ENCODE data around the gene UBE3B.

Gene UBE3B

DNA sequence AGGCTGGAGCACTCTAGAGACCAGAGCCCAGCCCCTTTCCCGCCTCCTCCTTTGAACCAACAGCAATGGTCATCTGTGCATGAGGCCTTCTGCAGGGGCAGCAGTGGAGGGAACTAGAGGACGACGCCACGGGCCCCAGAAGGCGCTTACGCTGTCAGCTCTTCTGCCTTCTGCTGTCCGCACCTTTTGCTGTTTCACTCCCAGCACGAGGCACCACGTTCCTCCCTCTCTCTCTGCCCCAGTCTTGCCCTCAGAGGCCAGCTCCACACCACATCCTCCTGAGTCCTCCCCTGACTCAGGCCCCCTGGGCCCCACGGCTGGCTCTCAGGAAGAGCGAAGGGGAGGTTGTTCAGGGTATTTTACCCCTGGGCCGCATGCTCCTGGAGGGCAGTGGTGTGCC, 80.4 kb downstream of the UBE3B start:
- no peak for DNase-seq

GRCh38 chr12:109558374-109559199, 81.2 kb downstream of the UBE3B start:
- DNase-seq = no peak

GRCh38 chr12:109559200-109559505, 81.7 kb downstream of the UBE3B start:
- DNase-seq = no peak

DNA sequence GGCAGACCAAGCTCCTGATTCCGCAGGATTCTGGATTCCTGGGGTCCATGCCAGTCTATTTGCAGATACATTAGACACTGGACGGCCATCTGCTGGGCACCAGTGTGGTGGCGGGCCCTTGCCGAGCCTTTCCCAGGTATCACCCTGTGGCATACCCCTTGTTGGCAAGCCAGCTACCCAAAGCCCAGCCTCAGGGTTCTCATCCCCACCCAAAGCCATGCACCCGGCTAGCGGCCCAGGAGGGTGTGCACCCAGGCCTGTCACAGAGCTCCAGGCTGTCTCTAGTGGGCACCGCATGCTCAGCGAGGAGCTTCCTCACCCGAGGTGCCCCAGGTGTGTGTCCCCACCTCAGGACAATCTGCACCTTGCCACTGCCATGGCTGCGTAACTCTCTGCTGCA, 82.2 kb downstream of the UBE3B start:
- no peak for DNase-seq

- DNase-seq = no peak
Measured at GRCh38 chr12:109560867-109561710, 83.7 kb downstream of the UBE3B start.

DNA sequence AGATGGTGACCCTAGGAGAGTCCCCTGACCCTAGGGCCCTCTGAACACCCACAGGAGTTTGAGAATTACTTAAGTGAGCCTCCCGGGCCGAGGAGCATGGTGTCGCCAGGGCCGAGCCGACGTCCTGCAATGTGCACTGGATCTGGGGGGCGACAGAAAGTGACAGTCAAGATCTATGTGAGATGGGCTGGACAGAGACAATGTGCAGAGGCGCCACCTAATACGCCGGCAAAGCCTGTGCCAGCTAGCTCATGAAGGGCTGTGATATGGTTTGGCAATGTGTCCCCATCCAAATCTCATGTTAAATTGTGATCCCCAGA, 84.2 kb downstream of the UBE3B start:
- no peak for DNase-seq

- no peak for DNase-seq
Measured at GRCh38 chr12:109562871-109563270, 85.4 kb downstream of the UBE3B start.

DNA sequence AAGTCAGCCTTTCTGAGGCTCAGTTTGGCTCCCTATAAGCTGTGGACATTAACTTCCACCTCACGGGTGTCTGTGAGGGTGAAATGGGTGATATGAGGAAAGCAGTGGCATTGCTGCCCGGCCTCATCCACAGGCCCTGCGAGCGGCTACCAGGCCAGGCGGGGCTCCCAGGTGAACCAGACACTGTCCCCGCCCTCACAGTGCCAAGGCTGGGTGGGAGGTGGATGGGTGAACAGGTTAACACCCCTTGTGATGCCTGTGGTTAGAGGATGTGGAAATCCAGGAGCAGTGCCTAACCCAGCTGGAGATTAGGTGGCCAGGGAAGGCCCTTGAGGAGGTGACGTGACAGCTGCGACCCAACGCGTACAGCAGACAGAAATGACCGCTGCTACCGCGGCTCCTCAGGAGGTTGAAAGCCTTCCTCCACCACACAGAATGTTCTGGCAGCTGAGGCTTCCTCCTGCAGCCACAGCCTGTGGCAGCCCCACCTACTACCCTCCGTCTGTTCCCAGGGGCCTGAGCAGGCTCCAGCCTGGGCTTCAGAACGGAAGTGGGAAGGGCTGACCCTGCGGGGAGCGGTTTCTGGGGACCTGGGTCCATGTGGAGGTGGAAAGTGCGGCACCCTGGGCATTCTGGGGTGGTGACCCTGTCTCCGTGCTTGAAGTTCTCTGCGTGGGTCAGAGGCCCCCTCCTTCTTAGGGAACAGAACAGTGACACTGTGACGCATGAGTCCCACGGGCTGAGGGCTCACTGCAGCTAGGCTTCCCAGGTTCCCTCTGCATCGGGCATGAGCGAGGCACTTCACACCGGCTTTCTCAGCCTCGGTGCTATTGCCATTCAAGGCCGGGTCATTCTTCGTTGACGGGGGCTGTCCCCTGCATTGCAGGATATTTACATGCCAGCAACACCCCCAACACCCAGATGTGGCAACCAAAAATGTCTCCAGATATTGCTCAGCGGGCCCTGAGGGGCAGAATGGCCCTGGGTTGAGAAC, 86.2 kb downstream of the UBE3B start:
- no peak for DNase-seq

- DNase-seq = no peak
Measured at GRCh38 chr12:109566424-109566823, 89.0 kb downstream of the UBE3B start.

- no peak for DNase-seq
Measured at GRCh38 chr12:109567296-109567695, 89.9 kb downstream of the UBE3B start.

- DNase-seq = no peak
Measured at GRCh38 chr12:109567967-109568366, 90.5 kb downstream of the UBE3B start.

DNA sequence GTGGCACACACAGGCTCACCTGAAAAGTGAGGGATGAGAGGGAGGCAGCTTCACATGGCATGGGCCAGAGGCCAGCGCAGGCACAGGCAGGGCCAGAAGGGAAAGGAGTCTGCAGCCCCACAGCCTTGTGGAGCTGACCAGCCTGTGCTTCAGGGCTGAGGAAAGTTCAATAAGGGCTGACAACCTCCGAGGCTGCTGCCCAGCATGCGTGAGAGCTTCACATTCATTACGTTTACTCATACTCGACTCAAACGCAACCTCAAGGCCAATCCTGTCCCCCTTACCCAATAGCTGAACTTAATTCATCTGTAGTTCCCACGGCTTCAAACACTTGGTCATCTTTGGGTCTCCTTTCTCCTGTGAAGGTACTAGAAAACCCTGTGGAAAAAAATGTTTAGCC, 91.1 kb downstream of the UBE3B start:
- DNase-seq = no peak

GRCh38 chr12:109571773-109572505, 94.5 kb downstream of the UBE3B start:
- DNase-seq = no peak

- DNase-seq = no peak
Measured at GRCh38 chr12:109572506-109572845, 95.0 kb downstream of the UBE3B start.

- peak; percentile 99 for DNase-seq
Measured at GRCh38 chr12:109573029-109573913, 95.8 kb downstream of the UBE3B start, which contains the start of the genes MMAB and MVK. MMAB (minus strand) TSS chr12:109573504; CDS start chr12:109573480, 24 bp downstream. MVK (plus strand) TSS chr12:109573794; CDS start chr12:109574823, 1,029 bp downstream.

GRCh38 chr12:109573914-109574244, 96.4 kb downstream of the UBE3B start:
- DNase-seq = no peak

- no peak for DNase-seq
Measured at GRCh38 chr12:109575683-109576082, 98.2 kb downstream of the UBE3B start.

DNA sequence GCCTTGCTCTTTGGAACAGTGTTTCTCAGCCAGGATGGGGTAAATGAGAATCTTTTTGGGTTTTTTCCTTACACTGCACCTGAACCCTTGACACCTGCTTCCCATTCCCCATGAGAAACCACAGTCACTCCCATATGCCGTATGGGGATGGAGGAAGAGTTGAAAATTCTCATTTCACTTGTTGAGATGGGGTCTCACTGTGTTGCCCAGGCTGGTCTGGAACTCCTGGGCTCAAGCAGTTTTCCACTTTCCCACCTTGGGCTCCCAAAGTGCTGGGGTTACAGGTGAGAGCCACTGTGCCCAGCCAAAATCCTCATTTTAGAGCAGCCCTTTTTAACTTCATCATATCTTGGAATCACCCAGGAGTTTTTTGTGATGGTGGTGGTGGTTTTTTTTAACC, 99.9 kb downstream of the UBE3B start:
- no peak for DNase-seq

DNA sequence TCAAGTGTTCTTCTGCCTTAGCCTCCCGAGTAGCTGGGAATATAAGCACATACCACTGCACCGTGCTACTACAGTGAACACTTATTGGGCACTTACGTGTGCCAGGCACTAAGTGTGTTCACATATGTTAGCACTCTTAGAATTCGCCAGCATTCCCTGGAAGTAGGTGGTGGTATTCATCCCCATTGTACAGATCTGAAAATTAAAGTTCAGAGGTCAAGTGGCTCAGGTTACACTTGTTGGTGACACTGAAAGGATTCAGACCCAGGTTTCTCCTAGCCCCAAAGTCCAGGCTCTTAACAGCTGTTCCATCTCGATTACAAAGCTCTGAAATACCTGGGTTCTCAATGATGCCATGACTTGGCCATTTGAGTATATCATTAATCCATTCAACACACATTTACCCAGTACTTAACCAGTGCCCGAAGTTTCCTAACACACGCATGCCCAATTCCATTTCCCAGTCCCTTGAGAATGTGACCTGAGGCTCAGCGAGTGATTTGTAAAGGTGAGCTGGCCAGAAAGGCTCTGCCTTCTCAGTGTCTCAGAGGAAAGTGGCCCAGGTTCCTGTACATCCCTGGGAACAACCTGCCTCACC, 101.0 kb downstream of the UBE3B start:
- DNase-seq = no peak

DNA sequence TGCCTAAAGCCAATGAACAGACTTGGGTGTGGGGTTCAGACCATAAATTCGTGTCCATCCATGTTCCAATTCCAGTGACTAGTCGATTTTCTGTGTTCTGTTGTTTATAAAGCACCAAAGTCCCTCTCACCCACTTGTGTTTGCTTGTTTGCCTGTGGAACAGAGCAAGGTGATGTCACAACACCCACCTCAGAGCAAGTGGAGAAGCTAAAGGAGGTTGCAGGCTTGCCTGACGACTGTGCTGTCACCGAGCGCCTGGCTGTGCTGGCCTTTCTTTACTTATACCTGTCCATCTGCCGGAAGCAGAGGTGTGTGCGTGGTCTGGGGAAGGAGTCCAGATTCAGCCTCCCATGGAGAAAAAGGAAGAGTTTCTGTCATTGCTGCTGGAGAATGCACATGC, 102.2 kb downstream of the UBE3B start:
- no peak for DNase-seq

- DNase-seq = no peak
Measured at GRCh38 chr12:109580272-109580671, 102.8 kb downstream of the UBE3B start.

All from DMS79 (cell line).